Subcutaneous adipose tissue (tissue), 4 donors: ENCODE data around the gene OSBPL7. TPM values are rescaled to one million over a fixed set of nuclear protein-coding genes. Genes with fewer than 3 reads are reported as not detected.

Experiments used
- CTCF ChIP-seq: fragments of 450-650 bp; IDR thresholded peaks from one replicate; pipeline ENCODE4 v1.5.1; 2016; ENCODE audit warnings: low read depth, mild to moderate bottlenecking, control low read depth, antibody characterized with exemption, moderate library complexity
- total RNA-seq, 4 donors: library from RNA; depleted of rRNA; stranded (reverse); fragments of >200 nt; gene quantifications; one replicate each; pipeline ENCODE4 v1.1.0, GENCODE V29; 2016

The OSBPL7 gene
- total RNA-seq, 4 donors from 2014 or later: 2.2 to 4.1 (median 2.5) TPM

- TF ChIP-seq CTCF: no peak
Measured at GRCh38 chr17:47862621-47863440, 41.2 kb upstream of the OSBPL7 start.

- TF ChIP-seq CTCF: no peak
Measured at GRCh38 chr17:47860386-47860785, 38.8 kb upstream of the OSBPL7 start.

- no peak for TF ChIP-seq CTCF
Measured at GRCh38 chr17:47857551-47858455, 36.2 kb upstream of the OSBPL7 start.

- TF ChIP-seq CTCF: no peak
Measured at GRCh38 chr17:47856830-47857229, 35.2 kb upstream of the OSBPL7 start.

- TF ChIP-seq CTCF: no peak
Measured at GRCh38 chr17:47855737-47856136, 34.1 kb upstream of the OSBPL7 start.

GRCh38 chr17:47853616-47854015 is 32.0 kb upstream of the OSBPL7 start:
- no peak for TF ChIP-seq CTCF
